ENCODE measurements around the gene RTTN.

RTTN gene

DNA sequence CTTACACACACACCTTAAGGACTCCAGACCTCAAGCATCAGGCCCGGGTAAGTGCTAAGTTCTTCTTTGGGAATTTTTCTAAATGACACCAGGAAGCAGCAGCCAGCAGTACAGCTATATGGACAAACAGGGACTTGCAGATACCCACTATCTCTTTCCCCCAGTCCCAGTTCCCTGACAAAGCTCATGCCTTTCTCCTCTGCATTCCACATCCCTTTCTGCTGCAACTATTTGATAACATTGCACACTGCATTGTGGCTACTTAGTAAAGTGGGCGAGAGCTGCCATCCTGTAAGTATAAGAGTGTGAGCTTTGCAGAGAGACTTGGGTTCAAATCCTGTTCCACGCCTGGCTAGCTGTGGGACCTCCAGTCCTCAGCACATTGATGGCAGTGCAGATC, 243.8 kb downstream of the RTTN start:
- DNase-seq: no peak

DNA sequence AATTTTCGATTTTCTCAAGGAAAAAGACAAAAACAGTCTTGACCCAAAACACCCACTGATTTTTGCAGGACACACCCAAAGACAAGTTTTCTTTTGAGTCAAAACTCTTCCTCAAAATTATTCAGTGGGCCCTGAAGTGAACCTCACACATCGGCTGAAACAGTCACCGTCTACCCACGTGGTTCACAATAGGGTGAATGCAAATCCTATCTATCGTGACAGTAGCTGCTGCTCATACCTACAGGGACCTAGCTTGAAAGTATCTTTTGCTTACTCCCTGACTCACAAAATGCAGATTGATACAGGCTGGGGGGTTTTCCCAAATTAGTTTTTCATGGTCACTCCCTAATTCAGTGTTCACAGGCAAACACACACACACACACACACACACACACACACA, 247.1 kb downstream of the RTTN start:
- DNase-seq: peak; percentile 54 to 65

DNA sequence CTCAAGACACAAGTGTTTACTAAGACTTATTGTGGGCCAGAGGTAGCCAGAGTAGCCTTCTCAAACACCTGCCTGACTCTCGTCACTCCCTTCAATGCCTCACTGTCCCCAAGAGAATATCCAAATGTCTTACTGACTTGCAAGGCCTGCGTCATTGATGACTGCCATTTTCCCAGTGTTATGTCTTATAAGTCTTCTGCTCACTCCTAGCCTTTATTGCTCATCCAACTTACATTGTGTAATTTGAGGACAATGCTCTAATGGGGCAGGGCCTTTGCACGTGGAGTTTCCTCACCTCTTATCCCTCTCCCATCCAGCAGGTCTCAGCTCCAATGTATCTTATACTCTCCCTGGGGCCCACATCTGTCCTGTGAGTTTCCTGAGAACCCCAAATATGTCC, 247.7 kb downstream of the RTTN start:
- DNase-seq: no peak

DNA sequence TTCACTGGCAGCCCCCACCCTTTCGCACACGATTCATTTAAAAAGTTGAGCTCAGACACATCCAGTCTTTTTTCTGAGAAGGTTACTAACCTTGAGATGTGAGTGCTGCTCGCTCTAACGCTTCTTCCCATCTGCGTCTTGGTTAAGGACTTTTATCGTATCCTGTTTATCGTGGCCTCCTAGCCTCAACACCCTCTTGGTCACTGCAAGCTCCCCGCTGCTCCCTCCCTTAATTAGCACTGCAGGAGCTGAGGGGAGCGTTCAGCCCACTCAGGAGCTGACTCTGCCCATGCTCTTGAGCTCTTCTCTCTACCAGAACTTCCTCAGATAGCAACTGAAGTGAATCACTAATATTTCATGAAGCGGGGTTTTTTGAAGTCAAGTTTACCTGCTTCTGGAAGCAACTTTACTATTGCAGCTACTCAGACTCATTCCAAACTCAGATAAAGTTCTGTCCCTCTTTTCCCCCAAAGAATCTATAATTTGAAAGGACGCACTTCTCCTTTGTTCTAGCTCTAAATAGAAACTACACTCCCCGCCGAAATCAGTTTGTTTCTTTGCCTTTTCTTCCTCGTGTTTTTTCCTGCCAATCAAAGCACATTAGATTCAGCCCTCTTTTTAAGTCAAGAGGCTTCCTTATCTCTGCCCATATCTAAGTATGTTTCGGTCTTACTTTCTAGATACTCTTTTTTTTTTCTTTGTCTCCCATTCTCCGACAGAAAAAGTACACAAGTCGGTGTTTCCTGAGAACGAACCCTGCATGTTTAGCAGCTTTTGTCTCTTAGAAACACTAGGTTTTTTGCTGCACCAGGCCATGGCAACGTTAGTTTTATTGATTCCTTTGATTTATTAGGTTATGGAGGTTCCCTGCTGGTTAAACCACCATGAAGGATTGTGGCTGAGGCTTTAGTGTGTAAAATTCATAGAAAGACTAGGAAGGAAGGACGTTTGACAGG, 248.5 kb downstream of the RTTN start:
- peak; percentile 66 to 70 for DNase-seq

DNA sequence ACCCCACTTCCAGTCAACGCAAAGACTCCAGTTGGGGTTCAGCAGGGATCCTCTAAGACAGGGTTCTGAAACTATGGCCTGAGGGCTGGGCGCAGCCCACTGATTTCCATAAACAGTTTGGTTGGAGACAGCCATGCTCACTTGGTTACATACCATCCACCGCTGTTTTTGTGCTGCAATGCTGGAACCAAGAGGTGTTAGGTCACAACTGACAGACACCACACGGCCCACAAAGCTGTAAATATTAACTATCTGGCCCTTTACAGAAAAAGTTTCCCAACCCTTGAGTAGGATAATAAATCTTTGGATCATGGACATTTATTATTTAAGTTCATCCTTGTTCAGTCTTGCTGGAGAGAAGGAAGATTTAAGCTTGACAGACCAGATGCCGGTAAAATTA, 249.4 kb downstream of the RTTN start:
- peak; percentile 56 to 64 for DNase-seq

DNA sequence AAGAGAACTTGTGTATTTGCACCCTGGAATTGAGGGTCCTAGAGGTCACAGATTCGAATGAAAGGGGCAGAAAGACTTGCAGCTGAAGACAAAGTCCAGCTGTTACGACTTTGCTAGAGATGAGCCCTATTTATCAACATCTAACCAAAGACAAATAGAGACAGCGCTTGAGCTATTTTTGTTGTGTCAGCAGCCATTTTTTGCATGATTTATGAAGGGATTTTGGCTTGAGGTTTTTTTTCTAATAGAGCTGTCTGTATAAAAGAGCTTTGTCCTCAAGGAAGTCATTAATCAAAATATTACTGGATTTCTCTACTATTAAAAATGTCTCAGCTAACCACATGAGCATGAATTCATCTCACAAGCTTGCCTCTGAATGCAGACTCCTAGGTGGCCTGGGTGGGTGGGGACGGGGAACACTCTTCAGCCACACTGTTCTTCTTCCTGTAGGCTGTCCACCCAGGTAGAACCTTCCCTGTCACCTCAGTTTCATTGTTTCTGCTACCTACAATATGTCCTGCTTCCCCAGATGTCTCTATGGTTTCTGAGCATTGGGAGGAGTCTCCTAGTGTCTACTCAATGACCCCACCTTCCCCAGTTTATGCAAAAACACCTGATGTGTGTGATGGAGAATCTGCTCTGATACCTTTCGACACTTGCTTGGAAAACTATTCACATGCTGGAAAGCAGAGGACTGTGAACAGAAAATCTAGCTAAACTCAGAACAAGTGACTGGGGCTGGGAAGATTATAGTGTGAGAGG, 250.6 kb downstream of the RTTN start:
- no peak for DNase-seq

DNA sequence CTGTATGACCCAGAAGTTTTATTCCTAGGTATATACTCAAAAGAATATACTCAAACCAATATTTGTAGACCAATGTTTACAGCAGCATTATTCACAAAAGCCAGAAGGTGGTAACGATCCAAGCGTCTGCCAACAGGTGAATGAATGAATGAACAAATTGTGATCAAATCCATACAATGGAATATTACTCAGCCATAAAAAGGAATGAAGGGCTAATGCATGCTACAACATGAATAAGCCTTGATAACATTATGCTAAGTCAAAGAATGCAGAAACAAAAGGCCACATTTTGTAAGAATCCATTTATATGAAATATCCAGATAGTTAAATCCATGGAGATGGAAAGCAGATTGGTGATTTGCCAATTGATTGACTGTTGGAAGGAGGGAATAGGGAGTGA, 252.3 kb downstream of the RTTN start:
- no peak for DNase-seq

Data from activated T-cell treated with anti-CD3 and anti-CD28 coated beads, Interleukin-2, amount 50 U/mL, for 48 hours (primary cell).